Esophagus squamous epithelium (tissue), 4 donors: ENCODE data around the gene PHF19.

Source experiments
- CTCF ChIP-seq, 6 experiments: fragments of 450-650 bp in 4 of 6; fragments of 200-600 bp in 2 of 6; sonication (generic) in 2 of 6; IDR thresholded peaks; one replicate each; pipeline ENCODE4 v1.5.1; 2016 to 2019; ENCODE audit warnings: antibody characterized with exemption in 6 of 6, mild to moderate bottlenecking in 4 of 6, moderate library complexity in 4 of 6
- POLR2A ChIP-seq, 4 donors: fragments of 450-650 bp; IDR thresholded peaks; one replicate each; pipeline ENCODE4 v1.6.1; 2017; ENCODE audit warnings: antibody characterized with exemption in 4 of 4, mild to moderate bottlenecking in 4 of 4, moderate library complexity in 3 of 4

- no peak for TF ChIP-seq CTCF (IDR thresholded peaks at IDR 0.05)
- TF ChIP-seq POLR2A (IDR thresholded peaks at IDR 0.05) = no peak
These were observed 37.4 kb upstream of the PHF19 start for GRCh38 chr9:120914396-120914795.
